Peyer's patch (tissue), 4 donors: ENCODE measurements around the gene TMEM97.

Experiments
- CTCF ChIP-seq, 6 experiments: fragments of 450-650 bp in 4 of 6; fragments of 200-600 bp in 2 of 6; sonication (generic) in 1 of 6; IDR thresholded peaks; one replicate each; pipeline ENCODE4 v1.5.1; 2017 to 2019; ENCODE audit warnings: antibody characterized with exemption in 6 of 6, mild to moderate bottlenecking in 3 of 6, moderate library complexity in 1 of 6
- POLR2A ChIP-seq, 2 donors: fragments of 450-650 bp; IDR thresholded peaks; one replicate each; pipeline ENCODE4 v1.5.1; 2017; ENCODE audit warnings: antibody characterized with exemption in 2 of 2, mild to moderate bottlenecking in 2 of 2, moderate library complexity in 2 of 2

DNA sequence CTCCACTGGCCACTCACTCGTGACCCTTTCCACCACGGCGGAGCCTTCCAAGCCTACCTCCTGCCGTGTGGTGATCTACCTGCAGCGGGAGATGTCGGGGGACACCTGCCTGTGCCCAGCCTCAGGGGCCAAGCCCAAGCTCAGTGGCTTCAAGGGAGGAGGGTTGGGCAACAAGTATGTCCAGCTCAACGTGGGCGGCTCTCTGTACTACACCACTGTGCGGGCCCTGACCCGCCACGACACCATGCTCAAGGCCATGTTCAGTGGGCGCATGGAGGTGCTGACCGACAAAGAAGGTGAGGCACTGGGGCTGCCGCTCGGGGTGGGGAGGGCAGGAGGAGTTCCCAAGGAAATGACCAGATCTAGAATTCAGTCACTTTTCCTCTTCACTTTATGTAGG lies 20.4 kb downstream of the TMEM97 start:
- TF ChIP-seq CTCF (IDR thresholded peaks at IDR 0.05) (no peak), POLR2A (IDR thresholded peaks at IDR 0.05) (no peak)
